GM12872 (cell line): ENCODE results near the gene PABPC3.
A peak's percentile ranks its signal among the peaks of the same experiment; 100 is the strongest.

Source experiments
- CTCF ChIP-seq: IDR thresholded peaks from 3 replicates; pipeline ENCODE4 v1.5.1; 2011; ENCODE audit warnings: low read depth, mild to moderate bottlenecking, low read length, moderate library complexity; ENCODE audit not compliant: insufficient read depth

PABPC3 gene

GRCh38 chr13:25111585-25111956, 15.6 kb downstream of the PABPC3 start:
- no peak for TF ChIP-seq CTCF

- TF ChIP-seq CTCF: no peak
Observed at GRCh38 chr13:25112695-25113255, 16.8 kb downstream of the PABPC3 start.

GRCh38 chr13:25114220-25114619, 18.3 kb downstream of the PABPC3 start:
- TF ChIP-seq CTCF: peak; percentile 90

DNA sequence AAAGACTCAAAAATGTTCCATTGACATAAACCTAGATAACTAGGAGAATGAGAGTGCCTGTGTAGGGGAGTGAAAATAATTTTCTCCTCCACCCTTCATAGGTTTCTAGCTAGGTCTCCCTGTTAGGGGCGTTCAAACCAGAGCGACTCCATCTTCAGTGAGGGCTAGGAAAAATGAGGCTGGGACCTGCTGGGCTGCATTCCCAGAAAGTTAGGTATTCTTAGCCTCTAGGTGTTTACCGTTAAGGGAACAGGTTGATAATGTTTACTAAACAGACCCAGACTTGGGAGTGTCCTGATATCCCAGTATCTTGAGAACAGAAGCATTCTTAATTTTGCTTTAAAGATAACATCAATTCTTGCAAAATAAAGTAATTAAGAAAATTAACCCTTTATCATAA, 20.1 kb downstream of the PABPC3 start:
- TF ChIP-seq CTCF: no peak

GRCh38 chr13:25117312-25117711, 21.4 kb downstream of the PABPC3 start:
- TF ChIP-seq CTCF: no peak

- no peak for TF ChIP-seq CTCF
Observed at GRCh38 chr13:25118378-25118905, 22.5 kb downstream of the PABPC3 start.

- TF ChIP-seq CTCF: no peak
Observed at GRCh38 chr13:25130944-25131343, 35.0 kb downstream of the PABPC3 start.
